SU-DHL-6 (cell line): ENCODE results near the gene AVPR2.

Experiments
- H2AFZ ChIP-seq: fragments of 200-600 bp; sonication (generic); 2 replicates; pipeline ENCODE4 v1.6.1; 2014; ENCODE audit warnings: low read depth, mild to moderate bottlenecking, moderate library complexity, mixed read lengths, antibody characterized with exemption, low read length; ENCODE audit not compliant: severe bottlenecking
- H3F3A ChIP-seq: fragments of 200-600 bp; shearing (Covaris generic); 2 replicates; pipeline ENCODE4 v1.6.0; 2016; ENCODE audit warnings: antibody characterized with exemption, mild to moderate bottlenecking; ENCODE audit not compliant: insufficient read depth
- H3K27ac ChIP-seq: fragments of 200-600 bp; sonication (generic); 2 replicates; pipeline ENCODE4 v1.5.1; 2016; ENCODE audit warnings: low read depth, mild to moderate bottlenecking, low read length, moderate library complexity, mixed read lengths
- H3K27me3 ChIP-seq: fragments of 200-600 bp; sonication (generic), shearing (Covaris generic); 2 replicates; pipeline ENCODE4 v1.6.0; 2014; ENCODE audit warnings: mild to moderate bottlenecking, low read length
- H3K36me3 ChIP-seq: fragments of 200-600 bp; sonication (generic); 2 replicates; pipeline ENCODE4 v1.6.1; 2014; ENCODE audit warnings: mild to moderate bottlenecking, low read length, mixed read lengths
- H3K4me2 ChIP-seq: fragments of 300-600, 200-600 bp; shearing (Covaris generic), sonication (generic); 2 replicates; pipeline ENCODE4 v1.6.0; 2014; ENCODE audit warnings: low read length, low read depth, mild to moderate bottlenecking; ENCODE audit not compliant: poor library complexity, severe bottlenecking
- H3K4me3 ChIP-seq: fragments of 200-600 bp; sonication (generic); 2 replicates; pipeline ENCODE4 v1.5.1; 2014; ENCODE audit warnings: antibody characterized with exemption, low read length, mild to moderate bottlenecking, mixed read lengths; ENCODE audit not compliant: insufficient read depth, poor library complexity, severe bottlenecking
- H3K79me2 ChIP-seq: fragments of 200-600 bp; sonication (generic); 2 replicates; pipeline ENCODE4 v1.6.1; 2014; ENCODE audit warnings: mild to moderate bottlenecking, low read length, moderate library complexity; ENCODE audit not compliant: insufficient read depth
- H3K9ac ChIP-seq: fragments of 200-600 bp; sonication (generic); 2 replicates; pipeline ENCODE4 v1.7.0; 2014; ENCODE audit warnings: mild to moderate bottlenecking, low read length
- H3K9me2 ChIP-seq: fragments of 200-600 bp; sonication (generic); replicated peaks from 2 replicates; pipeline ENCODE4 v1.6.1; 2014; ENCODE audit warnings: low read length; ENCODE audit not compliant: insufficient read depth
- H3K9me3 ChIP-seq: fragments of 200-600 bp; sonication (generic); 2 replicates; pipeline ENCODE4 v1.6.1; 2014; ENCODE audit warnings: low read length, mixed read lengths; ENCODE audit not compliant: insufficient read depth
- H4K20me1 ChIP-seq: fragments of 200-600 bp; sonication (generic); 2 replicates; pipeline ENCODE4 v1.6.1; 2014; ENCODE audit warnings: low read depth, mild to moderate bottlenecking, antibody characterized with exemption, low read length, moderate library complexity, mixed read lengths
- EZH2phosphoT487 ChIP-seq: fragments of 200-600 bp; sonication (generic), shearing (Covaris generic); conservative IDR thresholded peaks from 2 replicates; pipeline ENCODE4 v1.6.1; 2018; ENCODE audit warnings: mild to moderate bottlenecking, antibody characterized with exemption, low read length, moderate library complexity, mixed read lengths
- TF ChIP-seq, protein P1 (sequence below): fragments of 200-600 bp; sonication (generic); IDR thresholded peaks from one replicate; pipeline ENCODE4 v1.5.1; 2017; ENCODE audit warnings: antibody characterized with exemption, mild to moderate bottlenecking, low read length, moderate library complexity; ENCODE audit not compliant: insufficient read depth, poor library complexity, severe bottlenecking

Gene AVPR2

DNA sequence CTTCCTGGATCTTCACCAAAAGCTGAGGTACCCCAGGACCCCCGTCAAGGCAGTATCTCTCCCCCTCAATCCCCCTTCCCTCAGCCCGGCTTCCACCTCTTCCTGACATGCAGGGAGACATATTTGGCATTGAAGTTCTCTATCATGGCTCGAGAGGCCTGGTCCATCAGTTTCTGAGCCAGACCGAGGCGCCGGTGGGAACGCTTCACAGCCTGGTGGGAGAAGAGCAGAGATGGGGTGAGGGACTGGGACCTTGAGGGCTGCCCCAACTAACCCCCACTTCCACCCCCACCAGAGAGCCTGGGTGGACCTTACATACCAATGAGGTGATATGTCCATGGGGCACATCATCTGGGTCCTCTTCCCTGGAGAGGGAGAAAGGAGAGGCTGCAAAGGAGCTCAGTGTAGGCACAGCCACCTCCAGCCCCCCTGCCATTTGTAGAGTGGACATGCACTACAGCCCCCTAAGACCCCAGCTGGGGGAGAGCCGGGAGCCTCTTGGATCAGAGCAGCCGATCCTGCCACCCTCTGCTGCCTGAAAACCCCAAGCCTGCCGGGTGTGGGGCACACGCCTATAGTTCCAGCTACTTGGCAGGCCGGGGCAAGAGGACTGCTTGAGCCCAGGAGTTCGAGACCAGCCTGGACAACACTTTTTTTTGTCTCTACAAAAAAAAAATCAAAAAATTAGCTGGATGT is 27.9 kb downstream of the AVPR2 start:
- Histone ChIP-seq H4K20me1 (no peaks in the 10 kb centered on the region), H3F3A (peaks cover 16% of the 10 kb centered on the region), H3K4me2 (no peak overlapping the region), H3K79me2 (peaks cover 19% of the 10 kb centered on the region), H3K27ac (no peak overlapping the region), H3K36me3 (no peaks in the 10 kb centered on the region), H3K27me3 (no peaks in the 10 kb centered on the region), H3K9me2 (no peaks in the 10 kb centered on the region), H3K9ac (no peak overlapping the region), H2AFZ (no peak overlapping the region), H3K9me3 (no peaks in the 10 kb centered on the region), H3K4me3 (no peak overlapping the region)
- TF ChIP-seq, protein P1, sequence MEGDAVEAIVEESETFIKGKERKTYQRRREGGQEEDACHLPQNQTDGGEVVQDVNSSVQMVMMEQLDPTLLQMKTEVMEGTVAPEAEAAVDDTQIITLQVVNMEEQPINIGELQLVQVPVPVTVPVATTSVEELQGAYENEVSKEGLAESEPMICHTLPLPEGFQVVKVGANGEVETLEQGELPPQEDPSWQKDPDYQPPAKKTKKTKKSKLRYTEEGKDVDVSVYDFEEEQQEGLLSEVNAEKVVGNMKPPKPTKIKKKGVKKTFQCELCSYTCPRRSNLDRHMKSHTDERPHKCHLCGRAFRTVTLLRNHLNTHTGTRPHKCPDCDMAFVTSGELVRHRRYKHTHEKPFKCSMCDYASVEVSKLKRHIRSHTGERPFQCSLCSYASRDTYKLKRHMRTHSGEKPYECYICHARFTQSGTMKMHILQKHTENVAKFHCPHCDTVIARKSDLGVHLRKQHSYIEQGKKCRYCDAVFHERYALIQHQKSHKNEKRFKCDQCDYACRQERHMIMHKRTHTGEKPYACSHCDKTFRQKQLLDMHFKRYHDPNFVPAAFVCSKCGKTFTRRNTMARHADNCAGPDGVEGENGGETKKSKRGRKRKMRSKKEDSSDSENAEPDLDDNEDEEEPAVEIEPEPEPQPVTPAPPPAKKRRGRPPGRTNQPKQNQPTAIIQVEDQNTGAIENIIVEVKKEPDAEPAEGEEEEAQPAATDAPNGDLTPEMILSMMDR, result no peak
- TF ChIP-seq EZH2phosphoT487, result no peak

DNA sequence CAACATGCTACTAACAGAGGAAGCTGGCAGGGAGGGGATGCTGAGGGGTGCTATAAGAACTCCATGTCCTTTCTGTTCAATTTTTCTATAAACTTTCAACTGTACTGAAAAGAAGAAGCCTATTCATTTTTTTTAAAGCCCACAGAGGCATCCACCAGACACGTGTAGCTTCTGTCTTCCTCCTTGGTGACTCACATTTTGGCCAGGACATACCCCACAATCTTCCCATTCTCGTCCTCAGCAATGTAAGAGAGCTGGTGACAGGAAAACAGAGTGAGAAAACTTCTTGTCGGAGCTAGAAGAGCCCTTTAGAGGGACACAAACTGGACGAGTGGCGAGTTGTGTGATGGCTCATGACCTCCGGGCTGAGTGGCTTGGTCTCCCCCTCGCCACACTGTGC is 29.3 kb downstream of the AVPR2 start:
- no peaks in the 10 kb centered on the region for H3K27me3 ChIP-seq
- H3K4me2 ChIP-seq, result peak overlapping the region; percentile 93
- H3K9me2 ChIP-seq, result no peaks in the 10 kb centered on the region
- H3K79me2 ChIP-seq, result peaks cover 19% of the 10 kb centered on the region
- TF ChIP-seq, protein P1, result no peak
- no peak for TF ChIP-seq EZH2phosphoT487
- no peaks in the 10 kb centered on the region for H3K9me3 ChIP-seq
- H3K4me3 ChIP-seq, result peak overlapping the region; percentile 84
- H4K20me1 ChIP-seq, result no peaks in the 10 kb centered on the region
- peaks cover 11% of the 10 kb centered on the region for H3F3A ChIP-seq
- no peak overlapping the region for H2AFZ ChIP-seq
- H3K27ac ChIP-seq, result peak overlapping the region; percentile 51; the same call in 1 of the 2 replicates
- H3K36me3 ChIP-seq, result no peaks in the 10 kb centered on the region
- H3K9ac ChIP-seq, result peak overlapping the region; percentile 96

DNA sequence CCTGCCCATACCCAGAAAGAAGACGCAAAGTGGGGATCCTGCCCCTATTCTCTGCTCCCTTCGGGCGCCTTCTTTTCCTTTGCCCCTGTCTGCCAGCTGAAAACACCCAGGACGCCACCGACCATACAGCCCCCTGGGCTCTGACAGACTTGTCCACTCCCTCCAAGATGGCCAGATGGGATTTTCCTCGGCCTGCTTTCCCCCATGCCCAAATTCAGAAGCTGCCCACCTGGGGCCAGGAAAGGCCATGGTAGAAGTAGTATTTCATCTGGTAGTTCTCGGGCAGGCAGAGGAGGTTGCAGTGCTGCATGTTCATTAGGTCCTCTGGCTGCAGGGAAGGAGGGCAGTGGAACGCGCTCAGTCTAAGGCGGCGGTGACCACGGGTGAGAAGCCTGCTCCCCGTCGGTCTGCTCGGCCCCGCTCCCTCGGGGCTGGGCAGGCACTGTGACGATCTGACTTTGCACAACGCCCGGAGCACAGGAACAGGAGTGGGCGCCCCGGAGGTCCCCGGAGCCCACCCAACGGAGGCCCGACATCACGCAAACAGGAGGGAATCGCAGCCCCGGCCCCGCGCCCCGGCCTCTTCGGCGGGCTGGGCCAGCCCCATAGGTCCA is 29.8 kb downstream of the AVPR2 start:
- Histone ChIP-seq H3K4me2 (peak overlapping the region; percentile 93), H3K27ac (peak overlapping the region; percentile 51), H3F3A (peaks cover 6% of the 10 kb centered on the region; the same call in 1 of the 2 replicates), H3K4me3 (peak overlapping the region; percentile 84), H3K9ac (peak overlapping the region; percentile 96), H4K20me1 (no peaks in the 10 kb centered on the region), H3K9me3 (no peaks in the 10 kb centered on the region), H2AFZ (no peak overlapping the region), H3K36me3 (no peaks in the 10 kb centered on the region), H3K27me3 (no peaks in the 10 kb centered on the region), H3K9me2 (no peaks in the 10 kb centered on the region), H3K79me2 (peaks cover 19% of the 10 kb centered on the region)
- TF ChIP-seq EZH2phosphoT487, result no peak
- TF ChIP-seq, protein P1, result no peak
